ENCODE results near the gene TRIM63. TPM values are rescaled to one million over a fixed set of nuclear protein-coding genes. Genes with fewer than 3 reads are reported as not detected.
A peak's percentile ranks its signal among the peaks of the same experiment; 100 is the strongest.

TRIM63 gene
- total RNA-seq, 4 donors from 2014 or later: 0.77 to 5.4 TPM; not detected in 2

- Histone ChIP-seq H3K9me3 (no peaks in the 10 kb centered on the region), H3K27me3 (no peaks in the 10 kb centered on the region), H3K4me3 (no peak overlapping the region), H3K36me3 (no peaks in the 10 kb centered on the region), H3K4me1 (peaks cover 0 to 5% of the 10 kb centered on the region in 2 donors), H3K27ac (no peak overlapping the region)
- DNase-seq: no peak
- TF ChIP-seq POLR2A (IDR thresholded peaks at IDR 0.05): no peak
- TF ChIP-seq, protein P1, sequence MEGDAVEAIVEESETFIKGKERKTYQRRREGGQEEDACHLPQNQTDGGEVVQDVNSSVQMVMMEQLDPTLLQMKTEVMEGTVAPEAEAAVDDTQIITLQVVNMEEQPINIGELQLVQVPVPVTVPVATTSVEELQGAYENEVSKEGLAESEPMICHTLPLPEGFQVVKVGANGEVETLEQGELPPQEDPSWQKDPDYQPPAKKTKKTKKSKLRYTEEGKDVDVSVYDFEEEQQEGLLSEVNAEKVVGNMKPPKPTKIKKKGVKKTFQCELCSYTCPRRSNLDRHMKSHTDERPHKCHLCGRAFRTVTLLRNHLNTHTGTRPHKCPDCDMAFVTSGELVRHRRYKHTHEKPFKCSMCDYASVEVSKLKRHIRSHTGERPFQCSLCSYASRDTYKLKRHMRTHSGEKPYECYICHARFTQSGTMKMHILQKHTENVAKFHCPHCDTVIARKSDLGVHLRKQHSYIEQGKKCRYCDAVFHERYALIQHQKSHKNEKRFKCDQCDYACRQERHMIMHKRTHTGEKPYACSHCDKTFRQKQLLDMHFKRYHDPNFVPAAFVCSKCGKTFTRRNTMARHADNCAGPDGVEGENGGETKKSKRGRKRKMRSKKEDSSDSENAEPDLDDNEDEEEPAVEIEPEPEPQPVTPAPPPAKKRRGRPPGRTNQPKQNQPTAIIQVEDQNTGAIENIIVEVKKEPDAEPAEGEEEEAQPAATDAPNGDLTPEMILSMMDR (IDR thresholded peaks at IDR 0.05): no peak
- intact Hi-C loops (cut with DNase I; ENCODE audit: low total_unique reads): no loop called here
Measured at GRCh38 chr1:26025517-26025916, 41.9 kb downstream of the TRIM63 start.

DNA sequence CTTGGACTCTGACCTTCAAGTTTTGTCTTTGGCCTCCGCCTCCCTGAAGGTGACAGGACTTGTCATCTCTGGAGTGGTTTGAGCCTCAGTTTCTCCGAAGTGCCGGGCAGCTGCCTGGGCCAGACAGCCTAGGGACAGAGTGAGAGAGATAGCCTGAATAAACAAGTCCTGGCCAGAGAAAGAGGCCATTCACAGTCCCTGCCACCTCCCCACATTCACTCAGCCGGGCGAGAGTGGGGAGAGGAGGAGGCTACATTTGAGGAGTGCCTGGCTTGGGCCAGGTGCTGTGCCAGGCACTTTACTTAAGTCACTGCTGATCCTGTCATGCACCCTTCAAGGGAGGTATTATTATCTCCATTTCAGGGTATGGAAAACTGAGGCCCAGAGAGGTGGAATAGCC, 42.4 kb downstream of the TRIM63 start:
- no peak for TF ChIP-seq POLR2A (IDR thresholded peaks at IDR 0.05)
- TF ChIP-seq, protein P1 (IDR thresholded peaks at IDR 0.05): no peak
- no peaks in the 10 kb centered on the region for H3K27me3 ChIP-seq
- H3K9me3 ChIP-seq: no peaks in the 10 kb centered on the region
- no peak for DNase-seq
- intact Hi-C loops (cut with DNase I; ENCODE audit: low total_unique reads): no loop called here
- H3K4me1 ChIP-seq: peaks cover 0 to 5% of the 10 kb centered on the region in 2 donors
- no peak overlapping the region for H3K27ac ChIP-seq
- H3K4me3 ChIP-seq: no peak overlapping the region
- no peaks in the 10 kb centered on the region for H3K36me3 ChIP-seq

- TF ChIP-seq POLR2A (IDR thresholded peaks at IDR 0.05): no peak
- H3K27ac ChIP-seq: no peak overlapping the region
- DNase-seq: no peak
Measured at GRCh38 chr1:26023826-26024225, 43.6 kb downstream of the TRIM63 start.

GRCh38 chr1:26023009-26023408, 44.4 kb downstream of the TRIM63 start:
- Histone ChIP-seq H3K27ac (peak overlapping the region in 1 of 2 donors; percentile 54), H3K4me3 (no peak overlapping the region), H3K36me3 (no peaks in the 10 kb centered on the region), H3K27me3 (no peaks in the 10 kb centered on the region), H3K9me3 (no peaks in the 10 kb centered on the region), H3K4me1 (peaks cover 0 to 5% of the 10 kb centered on the region in 2 donors)
- no peak for TF ChIP-seq POLR2A (IDR thresholded peaks at IDR 0.05)
- TF ChIP-seq, protein P1 (IDR thresholded peaks at IDR 0.05): no peak
- no peak for DNase-seq
- intact Hi-C loops (cut with DNase I; ENCODE audit: low total_unique reads): no loop called here

More at GRCh38 chr1:26023826-26024225, 43.6 kb downstream of the TRIM63 start:
- intact Hi-C loops (cut with DNase I; ENCODE audit: low total_unique reads): no loop called here
- Histone ChIP-seq H3K9me3 (no peaks in the 10 kb centered on the region), H3K36me3 (no peaks in the 10 kb centered on the region), H3K4me1 (peaks cover 0 to 5% of the 10 kb centered on the region in 2 donors), H3K4me3 (no peak overlapping the region), H3K27me3 (no peaks in the 10 kb centered on the region)

GRCh38 chr1:26022404-26022779, 45.0 kb downstream of the TRIM63 start:
- Histone ChIP-seq H3K4me3 (no peak overlapping the region), H3K27ac (peak overlapping the region; percentile 53 to 66), H3K4me1 (peaks cover 0 to 5% of the 10 kb centered on the region in 2 donors), H3K9me3 (no peaks in the 10 kb centered on the region), H3K36me3 (no peaks in the 10 kb centered on the region), H3K27me3 (no peaks in the 10 kb centered on the region)
- no peak for DNase-seq
- TF ChIP-seq, protein P1 (IDR thresholded peaks at IDR 0.05): no peak
- TF ChIP-seq POLR2A (IDR thresholded peaks at IDR 0.05): no peak
- intact Hi-C loops (cut with DNase I; ENCODE audit: low total_unique reads): no loop called here

All from uterus (tissue), 4 donors.